GM21528 (cell line): ENCODE results near the gene MEIOSIN.
"Not testable (repeated sequence)": the region's sequence is repeated elsewhere in the genome, so short reads cannot be mapped to it uniquely, and the experiment has no call there.

ENCODE experiments used
- ATAC-seq: cut with Tn5 transposase; IDR thresholded peaks from one replicate; pipeline ENCODE4 v1.9.1; 2021; ENCODE audit warnings: mild to moderate bottlenecking, moderate library complexity; ENCODE audit not compliant: unreplicated experiment, low FRiP score

MEIOSIN gene

GRCh38 chr19:45733160-45733810 is at the start of gene MEIOSIN:
TSS of gene MEIOSIN (plus strand) at chr19:45733439. CDS start at chr19:45735377, 1,938 bp downstream.
- no peak for ATAC-seq

- ATAC-seq, result not testable (repeated sequence)
Observed at GRCh38 chr19:45685045-45685444, 48.2 kb upstream of the MEIOSIN start.

- ATAC-seq, result no peak
Observed at GRCh38 chr19:45687599-45687998, 45.6 kb upstream of the MEIOSIN start.

- peak; percentile 64 for ATAC-seq
Observed at GRCh38 chr19:45691516-45692186, 41.6 kb upstream of the MEIOSIN start, which contains the start of gene SNRPD2. TSS of gene SNRPD2 (minus strand) at chr19:45691953. CDS start at chr19:45691888, 65 bp downstream.

GRCh38 chr19:45692187-45693105 is 40.8 kb upstream of the MEIOSIN start, which contains the start of gene QPCTL:
TSS of gene QPCTL (plus strand) at chr19:45692666. CDS start at chr19:45692704, 38 bp downstream.
- ATAC-seq, result peak; percentile 83

- no peak for ATAC-seq
Observed at GRCh38 chr19:45693106-45693788, 40.0 kb upstream of the MEIOSIN start.

GRCh38 chr19:45701676-45702075 is 31.6 kb upstream of the MEIOSIN start:
- no peak for ATAC-seq

- no peak for ATAC-seq
Observed at GRCh38 chr19:45705115-45705514, 28.1 kb upstream of the MEIOSIN start.

- peak; percentile 5 for ATAC-seq
Observed at GRCh38 chr19:45705710-45706415, 27.4 kb upstream of the MEIOSIN start.

- no peak for ATAC-seq
Observed at GRCh38 chr19:45710356-45711130, 22.7 kb upstream of the MEIOSIN start.

GRCh38 chr19:45711851-45712698 is 21.2 kb upstream of the MEIOSIN start:
- ATAC-seq, result no peak

- ATAC-seq, result no peak
Observed at GRCh38 chr19:45712699-45713067, 20.6 kb upstream of the MEIOSIN start.

GRCh38 chr19:45713141-45713540 is 20.1 kb upstream of the MEIOSIN start:
- ATAC-seq, result no peak

- no peak for ATAC-seq
Observed at GRCh38 chr19:45715139-45715538, 18.1 kb upstream of the MEIOSIN start.

GRCh38 chr19:45716359-45717130 is 16.7 kb upstream of the MEIOSIN start:
- no peak for ATAC-seq

- peak; percentile 88 for ATAC-seq
Observed at GRCh38 chr19:45717131-45717982, 15.9 kb upstream of the MEIOSIN start.
